ENCODE data around the gene TACSTD2.
A peak's percentile ranks its signal among the peaks of the same experiment; 100 is the strongest.
"Not testable (repeated sequence)": the region's sequence is repeated elsewhere in the genome, so short reads cannot be mapped to it uniquely, and the experiment has no call there.

TACSTD2 gene

GRCh38 chr1:58587667-58588066, 10.6 kb upstream of the TACSTD2 start:
- DNase-seq (ENCODE audit: low read depth): no peak

GRCh38 chr1:58586271-58586670, 9.2 kb upstream of the TACSTD2 start:
- no peak for DNase-seq (ENCODE audit: low read depth)

GRCh38 chr1:58585581-58586151, 8.6 kb upstream of the TACSTD2 start:
- no peak for DNase-seq (ENCODE audit: low read depth)

GRCh38 chr1:58585166-58585565, 8.1 kb upstream of the TACSTD2 start:
- DNase-seq (ENCODE audit: low read depth): no peak

- DNase-seq (ENCODE audit: low read depth): peak; percentile 92
Observed at GRCh38 chr1:58584082-58584895, 7.2 kb upstream of the TACSTD2 start.

- no peak for DNase-seq (ENCODE audit: low read depth)
Observed at GRCh38 chr1:58583496-58583895, 6.4 kb upstream of the TACSTD2 start.

GRCh38 chr1:58582143-58582542, 5.1 kb upstream of the TACSTD2 start:
- DNase-seq (ENCODE audit: low read depth): not testable (repeated sequence)

GRCh38 chr1:58581641-58582040, 4.6 kb upstream of the TACSTD2 start:
- DNase-seq (ENCODE audit: low read depth): no peak

GRCh38 chr1:58580186-58580585, 3.1 kb upstream of the TACSTD2 start:
- DNase-seq (ENCODE audit: low read depth): no peak

GRCh38 chr1:58577654-58578030, 590 bp upstream of the TACSTD2 start:
- no peak for DNase-seq (ENCODE audit: low read depth)

- DNase-seq (ENCODE audit: low read depth): no peak
Observed at GRCh38 chr1:58576325-58576726, 726 bp downstream of the TACSTD2 start.

GRCh38 chr1:58575551-58576324, 1.3 kb downstream of the TACSTD2 start:
- DNase-seq (ENCODE audit: low read depth): no peak

- DNase-seq (ENCODE audit: low read depth): no peak
Observed at GRCh38 chr1:58574816-58575215, 2.2 kb downstream of the TACSTD2 start.

GRCh38 chr1:58573705-58574591, 3.1 kb downstream of the TACSTD2 start:
- no peak for DNase-seq (ENCODE audit: low read depth)

GRCh38 chr1:58573138-58573537, 3.9 kb downstream of the TACSTD2 start:
- no peak for DNase-seq (ENCODE audit: low read depth)

GRCh38 chr1:58572690-58573089, 4.4 kb downstream of the TACSTD2 start:
- no peak for DNase-seq (ENCODE audit: low read depth)

GRCh38 chr1:58571616-58572015, 5.4 kb downstream of the TACSTD2 start:
- no peak for DNase-seq (ENCODE audit: low read depth)

- no peak for DNase-seq (ENCODE audit: low read depth)
Observed at GRCh38 chr1:58570817-58571216, 6.2 kb downstream of the TACSTD2 start.

- DNase-seq (ENCODE audit: low read depth): no peak
Observed at GRCh38 chr1:58570094-58570493, 7.0 kb downstream of the TACSTD2 start.

GRCh38 chr1:58568911-58569310, 8.1 kb downstream of the TACSTD2 start:
- DNase-seq (ENCODE audit: low read depth): no peak

GRCh38 chr1:58568271-58568860, 8.7 kb downstream of the TACSTD2 start:
- no peak for DNase-seq (ENCODE audit: low read depth)

- DNase-seq (ENCODE audit: low read depth): no peak
Observed at GRCh38 chr1:58566339-58566738, 10.7 kb downstream of the TACSTD2 start.
